Uterus (tissue), 2 donors: ENCODE data around the gene RAPGEF2.

Experiments
- POLR2A ChIP-seq, 2 donors: fragments of 450-650 bp; IDR thresholded peaks; one replicate each; pipeline ENCODE4 v1.6.1; 2016; ENCODE audit warnings: antibody characterized with exemption in 2 of 2, mild to moderate bottlenecking in 1 of 2, moderate library complexity in 1 of 2
- TF ChIP-seq, protein P1 (sequence below), 4 experiments: fragments of 200-600 bp in 2 of 4; fragments of 450-650 bp in 2 of 4; sonication (generic) in 2 of 4; IDR thresholded peaks; one replicate each; pipeline ENCODE4 v1.5.1; 2016 to 2019; ENCODE audit warnings: antibody characterized with exemption in 4 of 4, mild to moderate bottlenecking in 2 of 4, moderate library complexity in 1 of 4

DNA sequence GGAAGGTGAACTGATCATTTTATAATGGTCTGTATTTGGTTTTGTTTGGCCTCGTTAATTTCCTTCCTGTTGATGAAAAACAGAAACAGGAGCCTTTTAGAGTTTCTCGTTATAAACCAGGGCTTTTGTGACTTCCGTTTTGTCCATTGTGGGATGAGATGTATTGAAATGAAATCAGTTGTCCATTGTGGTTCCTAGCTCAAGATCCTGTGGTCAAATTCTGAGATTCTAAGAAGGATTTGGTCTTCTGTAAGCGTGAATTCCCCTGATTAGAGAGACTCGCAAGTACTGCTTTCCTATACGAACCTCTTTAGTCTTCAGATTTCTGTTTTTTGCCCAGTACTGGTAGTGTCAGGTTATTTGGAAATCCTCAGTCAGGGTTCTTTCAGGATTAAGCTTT is 101.7 kb downstream of the RAPGEF2 start:
- TF ChIP-seq, protein P1, sequence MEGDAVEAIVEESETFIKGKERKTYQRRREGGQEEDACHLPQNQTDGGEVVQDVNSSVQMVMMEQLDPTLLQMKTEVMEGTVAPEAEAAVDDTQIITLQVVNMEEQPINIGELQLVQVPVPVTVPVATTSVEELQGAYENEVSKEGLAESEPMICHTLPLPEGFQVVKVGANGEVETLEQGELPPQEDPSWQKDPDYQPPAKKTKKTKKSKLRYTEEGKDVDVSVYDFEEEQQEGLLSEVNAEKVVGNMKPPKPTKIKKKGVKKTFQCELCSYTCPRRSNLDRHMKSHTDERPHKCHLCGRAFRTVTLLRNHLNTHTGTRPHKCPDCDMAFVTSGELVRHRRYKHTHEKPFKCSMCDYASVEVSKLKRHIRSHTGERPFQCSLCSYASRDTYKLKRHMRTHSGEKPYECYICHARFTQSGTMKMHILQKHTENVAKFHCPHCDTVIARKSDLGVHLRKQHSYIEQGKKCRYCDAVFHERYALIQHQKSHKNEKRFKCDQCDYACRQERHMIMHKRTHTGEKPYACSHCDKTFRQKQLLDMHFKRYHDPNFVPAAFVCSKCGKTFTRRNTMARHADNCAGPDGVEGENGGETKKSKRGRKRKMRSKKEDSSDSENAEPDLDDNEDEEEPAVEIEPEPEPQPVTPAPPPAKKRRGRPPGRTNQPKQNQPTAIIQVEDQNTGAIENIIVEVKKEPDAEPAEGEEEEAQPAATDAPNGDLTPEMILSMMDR (IDR thresholded peaks at IDR 0.05), result no peak
- no peak for TF ChIP-seq POLR2A (IDR thresholded peaks at IDR 0.05)
